HepG2 (cell line): ENCODE measurements around the gene DLST. TPM values are rescaled to one million over a fixed set of nuclear protein-coding genes. Genes with fewer than 3 reads are reported as not detected.

Experiments used
- ATAC-seq: fragments of 200-7000 bp; cut with Tn5 transposase; 3 replicates; pipeline ENCODE4 v1.9.1; 2020; ENCODE audit warnings: mild to moderate bottlenecking, moderate library complexity
- BruUV-seq: library from RNA; stranded (reverse); fragments of 400-500 nt; replicated peaks from 2 replicates; lab custom pipeline; 2021; lab: Mats Ljungman, UMichigan
- CTCF ChIA-PET: fragments of 300-600 bp; formaldehyde crosslinking; extraction: SDS; loops from one replicate; lab custom pipeline; 2021; ENCODE audit warnings: low total read pairs, inconsistent platforms, low intra/inter-chr PET ratio; lab: Yijun Ruan, JAX
- POLR2A ChIA-PET: fragments of 350-600 bp; sonication (Branson Sonifier 250); formaldehyde crosslinking; loops from one replicate; lab custom pipeline; 2020; ENCODE audit warnings: antibody characterized with exemption, inconsistent platforms; lab: Yijun Ruan, JAX
- DNase-seq: peaks from one replicate; pipeline ENCODE4 v3.0.0-alpha.2; 2015; ENCODE audit warnings: low spot score
- FAIRE-seq: peaks from 3 replicates; lab custom pipeline; 2011; peaks lifted over from hg19 to GRCh38; lab: Jason Lieb, UNC
- H2AFZ ChIP-seq: one replicate; pipeline ENCODE4 v1.6.1; 2011; ENCODE audit warnings: low read length, inconsistent platforms
- H3K27ac ChIP-seq: fragments of 300-600 bp; 3 replicates; pipeline ENCODE4 v1.8.0; 2011; ENCODE audit warnings: mixed run types, mild to moderate bottlenecking, mixed read lengths, low read length, inconsistent platforms; ENCODE audit not compliant: insufficient read depth; ENCODE audit errors: extremely low read length
- H3K27me3 ChIP-seq, 2 experiments: fragments of 200-600 bp in 1 of 2; 2 replicates in 1 of 2; 3 replicates in 1 of 2; pipeline versions ENCODE4 v1.6.0 to v1.8.0; 2011; ENCODE audit warnings: low read length in 2 of 2, mild to moderate bottlenecking in 2 of 2, moderate library complexity in 2 of 2, inconsistent platforms in 1 of 2; ENCODE audit not compliant: insufficient read depth in 2 of 2, control insufficient read depth in 1 of 2
- H3K36me3 ChIP-seq, 2 experiments: fragments of 200-600 bp in 1 of 2; replicated peaks in 1 of 2; 2 replicates in 1 of 2; 3 replicates in 1 of 2; pipeline versions ENCODE4 v1.5.1 to v1.8.0; 2011; ENCODE audit warnings: low read length in 2 of 2, inconsistent platforms in 1 of 2; ENCODE audit not compliant: insufficient read depth in 2 of 2, control insufficient read depth in 1 of 2
- H3K4me1 ChIP-seq: 2 replicates; pipeline ENCODE4 v1.5.1; 2012; ENCODE audit warnings: low read length, inconsistent platforms; ENCODE audit not compliant: insufficient read depth
- H3K4me2 ChIP-seq: 2 replicates; pipeline ENCODE4 v1.6.0; 2011; ENCODE audit warnings: low read depth, low read length, inconsistent platforms
- H3K4me3 ChIP-seq, 3 experiments: fragments of 200-600 bp in 1 of 3; sonication (generic), shearing (Covaris generic) in 1 of 3; replicated peaks in 1 of 3; 2 replicates each; pipeline ENCODE4 v1.5.1; 2011 to 2016; ENCODE audit warnings: low read length in 3 of 3, inconsistent platforms in 2 of 3, low read depth in 2 of 3, mild to moderate bottlenecking in 2 of 3, control low read depth in 1 of 3, mixed read lengths in 1 of 3; ENCODE audit not compliant: insufficient read depth in 1 of 3
- H3K79me2 ChIP-seq: one replicate; pipeline ENCODE4 v1.6.1; 2011; ENCODE audit warnings: low read length, inconsistent platforms; ENCODE audit not compliant: insufficient read depth
- H3K9ac ChIP-seq: 2 replicates; pipeline ENCODE4 v1.6.0; 2011; ENCODE audit warnings: mild to moderate bottlenecking, low read depth, low read length, inconsistent platforms; ENCODE audit not compliant: insufficient read depth
- H3K9me3 ChIP-seq: 2 replicates; pipeline ENCODE4 v1.5.1; 2012; ENCODE audit warnings: mild to moderate bottlenecking, low read length
- H4K20me1 ChIP-seq: 2 replicates; pipeline ENCODE4 v1.6.0; 2011; ENCODE audit warnings: inconsistent platforms, mild to moderate bottlenecking, low read length, moderate library complexity; ENCODE audit not compliant: insufficient read depth
- AGO2 ChIP-seq: fragments of 200-400 bp; formaldehyde crosslinking; optimal IDR thresholded peaks from 2 replicates; pipeline ENCODE3; 2017; ENCODE audit warnings: mild to moderate bottlenecking, low read depth, low read length, moderate library complexity
- ATF3 ChIP-seq: sonication (generic); formaldehyde crosslinking; IDR thresholded peaks from 2 replicates; pipeline ENCODE4 v1.4.0; 2020; ENCODE audit warnings: missing genetic modification reagents
- CAMTA2 ChIP-seq: sonication (generic); formaldehyde crosslinking; IDR thresholded peaks from 2 replicates; pipeline ENCODE4 v1.4.0; 2020; ENCODE audit warnings: mild to moderate bottlenecking, missing genetic modification reagents, borderline replicate concordance
- DZIP1 ChIP-seq: sonication (generic); formaldehyde crosslinking; IDR thresholded peaks from 2 replicates; pipeline ENCODE4 v1.5.0; 2020; ENCODE audit warnings: mild to moderate bottlenecking, missing genetic modification reagents
- GABPB1 ChIP-seq: IDR thresholded peaks from 2 replicates; pipeline ENCODE4 v1.6.1; 2016; ENCODE audit warnings: mild to moderate bottlenecking, missing genetic modification reagents, moderate library complexity, missing compliant biosample characterization
- GATAD1 ChIP-seq: IDR thresholded peaks from 2 replicates; pipeline ENCODE4 v1.6.1; 2016; ENCODE audit warnings: missing genetic modification reagents, missing compliant biosample characterization
- HIC2 ChIP-seq: sonication (generic); formaldehyde crosslinking; IDR thresholded peaks from 2 replicates; pipeline ENCODE4 v1.9.0; 2022; ENCODE audit warnings: low read depth, missing genetic modification reagents
- KDM3A ChIP-seq: IDR thresholded peaks from 2 replicates; pipeline ENCODE4 v1.6.1; 2018; ENCODE audit warnings: low read depth, missing compliant biosample characterization
- MIXL1 ChIP-seq: IDR thresholded peaks from 2 replicates; pipeline ENCODE4 v1.6.1; 2016
- SALL1 ChIP-seq: sonication (generic); formaldehyde crosslinking; IDR thresholded peaks from 2 replicates; pipeline ENCODE4 v1.8.0; 2022; ENCODE audit warnings: mild to moderate bottlenecking, missing genetic modification reagents
- TAF1 ChIP-seq: sonication (generic); formaldehyde crosslinking; IDR thresholded peaks from 2 replicates; pipeline ENCODE4 v1.4.0; 2020; ENCODE audit warnings: missing genetic modification reagents
- TFAP4 ChIP-seq: sonication (generic); IDR thresholded peaks from 2 replicates; pipeline ENCODE4 v1.6.1; 2016; ENCODE audit warnings: low read depth, borderline replicate concordance
- THAP8 ChIP-seq: sonication (generic); formaldehyde crosslinking; IDR thresholded peaks from 2 replicates; pipeline ENCODE4 v1.5.1; 2020; ENCODE audit warnings: missing genetic modification reagents, mild to moderate bottlenecking, borderline replicate concordance
- ZEB1 ChIP-seq: IDR thresholded peaks from 2 replicates; pipeline ENCODE4 v1.6.1; 2012; ENCODE audit warnings: mild to moderate bottlenecking, low read depth, inconsistent platforms; ENCODE audit not compliant: insufficient replicate concordance
- ZNF547 ChIP-seq: sonication (generic); formaldehyde crosslinking; IDR thresholded peaks from 2 replicates; pipeline ENCODE4 v1.5.1; 2020; ENCODE audit warnings: mild to moderate bottlenecking, missing genetic modification reagents
- ZNF816 ChIP-seq: sonication (generic); formaldehyde crosslinking; IDR thresholded peaks from 2 replicates; pipeline ENCODE4 v1.8.0; 2022; ENCODE audit warnings: missing genetic modification reagents, mild to moderate bottlenecking, borderline replicate concordance
- WGBS: methylation state at CpG from one replicate; pipeline ENCODE4 v1.1.6; 2017; ENCODE audit warnings: low lambda C conversion rate; 5-methylcytosine and 5-hydroxymethylcytosine counted together
- in situ Hi-C: cut with HindIII; loops from 2 replicates; pipeline ENCODE4 v1.10.0; 2017; ENCODE audit warnings: low pct_unique_long_range_greater_than_20kb; ENCODE audit not compliant: extremely low pct_ligation_motif_present
- intact Hi-C: fragments of 100-400 bp; cut with micrococcal nuclease; formaldehyde crosslinking; loops from one replicate; pipeline ENCODE4 v1.10.0; 2022; ENCODE audit not compliant: unreplicated experiment
- polyA plus RNA-seq, 8 experiments: library from polyadenylated mRNA; depleted of rRNA in 3 of 8; stranded (reverse) in 7 of 8; unstranded in 1 of 8; fragments of >200 nt; fragmentation: Illumina TruSeq in 4 of 8; extraction: Trizol in 4 of 8; gene quantifications; 2 replicates each; pipeline versions ENCODE4 v1.2.1 to v1.2.3, GENCODE V29; 2011 to 2016; ENCODE audit warnings: low read depth in 4 of 8, missing spikeins in 1 of 8, mixed read lengths in 1 of 8; ENCODE audit not compliant: insufficient read depth in 1 of 8
- total RNA-seq, 5 experiments: library from RNA; depleted of rRNA; stranded (reverse); fragments of >200 nt; fragmentation: Illumina TruSeq; extraction: Trizol; gene quantifications; 2 replicates each; pipeline ENCODE4 v1.2.3, GENCODE V29; 2016; ENCODE audit warnings: low read depth in 1 of 5

The DLST gene
- total and polyA plus RNA-seq, 2 of the 13 experiments (the other 11 are each of a cell fraction or from before 2014, with no cell fraction given), result 56.5 to 94.3 TPM

- TF ChIP-seq GABPB1 (CRISPR knock-in tag) (no peak), ZNF816 (CRISPR knock-in tag) (no peak), ZNF547 (CRISPR knock-in tag) (no peak), TAF1 (CRISPR knock-in tag) (no peak), KDM3A (no peak), AGO2 (peak; percentile 82), TFAP4 (0 out of 2 replicates have a peak, but pooled peaks have one; percentile 20)
These were observed 25.3 kb downstream of the DLST start (continued) for GRCh38 chr14:74906925-74907521.

GRCh38 chr14:74907744-74908143, 26.0 kb downstream of the DLST start:
- H3K36me3 ChIP-seq, result peaks cover 4 to 9% of the 10 kb centered on the region in 2 experiments; a peak in 4 of 5 replicates
- ChIA-PET CTCF (interaction anchor here (3.9 kb wide), 1 partner anchor 47 kb away, joined by 47 read pairs; no protein-coding TSS in a partner anchor), POLR2A (interaction anchor here (1.1 to 2.3 kb wide), 5 partner anchors 10 to 47 kb away, joined by 3 to 11 read pairs (median 6); partner anchors contain the start of gene RPS6KL1)
- no peak overlapping the region for H3K9ac ChIP-seq
- no peaks in the 10 kb centered on the region for H3K27me3 ChIP-seq
- in situ Hi-C loops (loop anchor here (5.0 kb wide), 1 partner anchor 45 kb away; no protein-coding TSS in a partner anchor), intact Hi-C loops (no loop called here)
- H3K4me2 ChIP-seq, result no peak overlapping the region
- WGBS, result 73% methylated on average over 6 of the region's 6 CpGs
- no peak overlapping the region for H3K27ac ChIP-seq
- ATAC-seq (no peak), FAIRE-seq (no peak), DNase-seq (no peak)
- H2AFZ ChIP-seq, result no peak overlapping the region
- no peak overlapping the region for H3K4me3 ChIP-seq
- H3K4me1 ChIP-seq, result peaks cover 11% of the 10 kb centered on the region; the same call in 1 of the 2 replicates
- H3K9me3 ChIP-seq, result no peaks in the 10 kb centered on the region
- BruUV-seq, result no TSS peak
- H4K20me1 ChIP-seq, result no peaks in the 10 kb centered on the region
- no peaks in the 10 kb centered on the region for H3K79me2 ChIP-seq
- TF ChIP-seq ATF3 (CRISPR knock-in tag), result no peak
- TF ChIP-seq GATAD1 (CRISPR knock-in tag), result no peak
- no peak for TF ChIP-seq DZIP1 (CRISPR knock-in tag)
- TF ChIP-seq THAP8 (CRISPR knock-in tag), result no peak
- no peak for TF ChIP-seq CAMTA2 (CRISPR knock-in tag)
- TF ChIP-seq HIC2 (CRISPR knock-in tag), result no peak
- no peak for TF ChIP-seq SALL1 (CRISPR knock-in tag)
- TF ChIP-seq TFAP4, result no peak
- TF ChIP-seq ZEB1, result no peak
- TF ChIP-seq MIXL1 (CRISPR knock-in tag), result no peak
